ENCODE measurements around the gene CDK5RAP3. TPM values are rescaled to one million over a fixed set of nuclear protein-coding genes. Genes with fewer than 3 reads are reported as not detected.
"Not testable (repeated sequence)": the region's sequence is repeated elsewhere in the genome, so short reads cannot be mapped to it uniquely, and the experiment has no call there.

The CDK5RAP3 gene
- total RNA-seq, 1 experiment from 2014 or later: 255 TPM

DNA sequence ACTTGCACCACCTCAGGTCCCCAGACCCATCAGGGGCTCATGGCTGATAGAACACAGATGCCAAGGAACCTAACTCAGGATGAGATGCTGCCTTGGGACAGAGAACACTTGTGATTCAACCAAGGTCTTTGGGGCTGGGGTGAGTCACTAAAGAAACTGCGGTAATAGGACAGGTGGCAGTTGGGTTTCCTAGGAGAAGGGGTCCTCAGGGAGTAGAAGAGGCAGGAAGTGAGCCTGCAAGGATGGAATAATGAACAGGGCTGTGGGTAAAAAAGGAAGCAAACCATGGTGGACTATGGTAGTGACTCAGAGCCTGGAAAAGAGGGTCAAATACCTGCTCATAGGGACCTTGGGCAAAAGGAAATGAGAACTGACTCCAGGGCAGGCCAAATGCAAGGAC, 36.1 kb upstream of the CDK5RAP3 start:
- no peaks in the 10 kb centered on the region for H3K9me3 ChIP-seq (ENCODE audit: control insufficient read depth in 1 of 2, insufficient read depth in 1 of 2, low read depth in 1 of 2, low read length in 2 of 2)
- no peaks in the 10 kb centered on the region for H3K9me2 ChIP-seq (ENCODE audit: insufficient read depth)
- TF ChIP-seq SP1 (IDR thresholded peaks at IDR 0.05; ENCODE audit: low read depth) (0 out of 2 replicates have a peak, but pooled peaks have one; percentile 12), FOSL1 (IDR thresholded peaks at IDR 0.05; ENCODE audit: low read depth) (peak; percentile 48)
- TF ChIP-seq, protein P1, sequence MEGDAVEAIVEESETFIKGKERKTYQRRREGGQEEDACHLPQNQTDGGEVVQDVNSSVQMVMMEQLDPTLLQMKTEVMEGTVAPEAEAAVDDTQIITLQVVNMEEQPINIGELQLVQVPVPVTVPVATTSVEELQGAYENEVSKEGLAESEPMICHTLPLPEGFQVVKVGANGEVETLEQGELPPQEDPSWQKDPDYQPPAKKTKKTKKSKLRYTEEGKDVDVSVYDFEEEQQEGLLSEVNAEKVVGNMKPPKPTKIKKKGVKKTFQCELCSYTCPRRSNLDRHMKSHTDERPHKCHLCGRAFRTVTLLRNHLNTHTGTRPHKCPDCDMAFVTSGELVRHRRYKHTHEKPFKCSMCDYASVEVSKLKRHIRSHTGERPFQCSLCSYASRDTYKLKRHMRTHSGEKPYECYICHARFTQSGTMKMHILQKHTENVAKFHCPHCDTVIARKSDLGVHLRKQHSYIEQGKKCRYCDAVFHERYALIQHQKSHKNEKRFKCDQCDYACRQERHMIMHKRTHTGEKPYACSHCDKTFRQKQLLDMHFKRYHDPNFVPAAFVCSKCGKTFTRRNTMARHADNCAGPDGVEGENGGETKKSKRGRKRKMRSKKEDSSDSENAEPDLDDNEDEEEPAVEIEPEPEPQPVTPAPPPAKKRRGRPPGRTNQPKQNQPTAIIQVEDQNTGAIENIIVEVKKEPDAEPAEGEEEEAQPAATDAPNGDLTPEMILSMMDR (IDR thresholded peaks at IDR 0.05 in 2 of 3, conservative IDR thresholded peaks at IDR 0.05 in 1 of 3; ENCODE audit: borderline replicate concordance in 1 of 3, insufficient read depth in 1 of 3, low read depth in 2 of 3, low read length in 2 of 3): no peak
- CTCF ChIA-PET: interaction anchor here (4.6 kb wide), 1 partner anchor 12 kb away, joined by 41 read pairs; no protein-coding TSS in a partner anchor
- DNase-seq (ENCODE audit: low read depth, low spot score): no peak
- H3K4me2 ChIP-seq (ENCODE audit: low read length): peak overlapping the region; percentile 63
- intact Hi-C loops (cut with micrococcal nuclease): no loop called here
- H2AFZ ChIP-seq (ENCODE audit: low read depth, low read length, poor library complexity, severe bottlenecking): no peak overlapping the region
- 0 out of 2 replicates have a peak, but pooled peaks cover 3% of the 10 kb centered on the region for H3K79me2 ChIP-seq (ENCODE audit: insufficient read depth, low read length)
- H3K4me3 ChIP-seq (replicated peaks in 1 of 2; ENCODE audit: low read depth in 1 of 2, low read length in 2 of 2): no peak overlapping the region
- no peaks in the 10 kb centered on the region for H4K20me1 ChIP-seq (ENCODE audit: insufficient read depth)
- POLR2A ChIA-PET: interaction anchor here (2.0 kb wide), 1 partner anchor 39 kb away, joined by 8 read pairs; the partner anchor contains the start of gene SP2
- 0 out of 2 replicates have a peak overlapping the region, but pooled peaks have one; percentile 42 for H3K9ac ChIP-seq (ENCODE audit: low read length)
- H3K36me3 ChIP-seq (ENCODE audit: control insufficient read depth in 1 of 2, insufficient read depth in 2 of 2, low read length in 2 of 2): no peaks in the 10 kb centered on the region
- no peak for ATAC-seq
- H3K27me3 ChIP-seq (ENCODE audit: insufficient read depth, low read length): no peaks in the 10 kb centered on the region
- RAD21 ChIA-PET (ENCODE audit: low non-redundant PET in 1 of 2, low total read pairs in 2 of 2, uncharacterized antibody in 2 of 2, unreplicated experiment in 2 of 2): no interaction called here
- peak overlapping the region; percentile 61; the same call in 1 of the 2 replicates for H3K27ac ChIP-seq (ENCODE audit: low read depth, low read length)
- peaks cover 42 to 65% of the 10 kb centered on the region in 2 experiments for H3K4me1 ChIP-seq (ENCODE audit: control insufficient read depth in 1 of 2, insufficient read depth in 2 of 2, low read length in 2 of 2)
- no TSS peak for BruUV-seq (replicated peaks)

DNA sequence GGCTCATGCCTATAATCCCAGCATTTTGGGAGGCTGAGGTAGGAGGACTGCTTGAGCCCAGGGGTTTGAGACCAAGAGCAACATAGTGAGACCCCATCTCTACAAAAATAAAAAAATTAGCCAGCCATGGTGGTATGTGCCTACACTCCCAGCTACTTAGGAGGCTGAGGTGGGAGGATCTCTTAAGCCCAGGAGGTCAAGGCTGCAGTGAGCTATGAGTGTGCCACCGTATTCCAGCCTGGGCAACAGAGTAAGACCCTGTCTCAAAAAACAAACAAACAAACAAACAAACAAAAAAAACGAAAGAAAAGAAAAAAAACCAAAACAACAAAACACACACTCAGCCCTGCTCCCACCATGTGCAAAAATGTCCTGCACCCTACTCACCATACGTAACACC, 35.4 kb upstream of the CDK5RAP3 start:
- Histone ChIP-seq H3K4me3 (replicated peaks in 1 of 2; ENCODE audit: low read depth in 1 of 2, low read length in 2 of 2) (peak overlapping the region in 1 of 2 experiments; percentile 36; a peak in 2 of 4 replicates), H3K4me1 (ENCODE audit: control insufficient read depth in 1 of 2, insufficient read depth in 2 of 2, low read length in 2 of 2) (peaks cover 42 to 69% of the 10 kb centered on the region in 2 experiments), H3K9ac (ENCODE audit: low read length) (peak overlapping the region; percentile 42), H3K4me2 (ENCODE audit: low read length) (peak overlapping the region; percentile 63), H3K27ac (ENCODE audit: low read depth, low read length) (peak overlapping the region; percentile 61)
- intact Hi-C loops (cut with micrococcal nuclease); H3K9me2 ChIP-seq (ENCODE audit: insufficient read depth); H3K79me2 ChIP-seq (ENCODE audit: insufficient read depth, low read length); RAD21 ChIA-PET (ENCODE audit: low non-redundant PET in 1 of 2, low total read pairs in 2 of 2, uncharacterized antibody in 2 of 2, unreplicated experiment in 2 of 2); H3K36me3 ChIP-seq (ENCODE audit: control insufficient read depth in 1 of 2, insufficient read depth in 2 of 2, low read length in 2 of 2); H3K27me3 ChIP-seq (ENCODE audit: insufficient read depth, low read length); BruUV-seq (replicated peaks); ATAC-seq; H3K9me3 ChIP-seq (ENCODE audit: control insufficient read depth in 1 of 2, insufficient read depth in 1 of 2, low read depth in 1 of 2, low read length in 2 of 2); DNase-seq (ENCODE audit: low read depth, low spot score); H4K20me1 ChIP-seq (ENCODE audit: insufficient read depth); H2AFZ ChIP-seq (ENCODE audit: low read depth, low read length, poor library complexity, severe bottlenecking): not testable (repeated sequence)
- ChIA-PET POLR2A (interaction anchor here (1.0 to 2.0 kb wide), 2 partner anchors 25 to 40 kb away, joined by 3 to 8 read pairs; partner anchors contain the start of gene SP2), CTCF (interaction anchor here (4.6 kb wide), 1 partner anchor 11 kb away, joined by 41 read pairs; no protein-coding TSS in a partner anchor)

Measured in HCT116 (cell line).